GM20000 (cell line): ENCODE data around the gene TWSG1.
"Not testable (repeated sequence)": the region's sequence is repeated elsewhere in the genome, so short reads cannot be mapped to it uniquely, and the experiment has no call there.

Experiments used
- DNase-seq: peaks from one replicate; pipeline ENCODE4 v3.0.0; 2012; ENCODE audit warnings: low spot score
- TF ChIP-seq, protein P1 (sequence below): IDR thresholded peaks from 2 replicates; pipeline ENCODE4 v1.5.1; 2012; ENCODE audit warnings: mild to moderate bottlenecking, control low read depth; ENCODE audit errors: extremely low read depth, missing control alignments

Gene TWSG1

DNA sequence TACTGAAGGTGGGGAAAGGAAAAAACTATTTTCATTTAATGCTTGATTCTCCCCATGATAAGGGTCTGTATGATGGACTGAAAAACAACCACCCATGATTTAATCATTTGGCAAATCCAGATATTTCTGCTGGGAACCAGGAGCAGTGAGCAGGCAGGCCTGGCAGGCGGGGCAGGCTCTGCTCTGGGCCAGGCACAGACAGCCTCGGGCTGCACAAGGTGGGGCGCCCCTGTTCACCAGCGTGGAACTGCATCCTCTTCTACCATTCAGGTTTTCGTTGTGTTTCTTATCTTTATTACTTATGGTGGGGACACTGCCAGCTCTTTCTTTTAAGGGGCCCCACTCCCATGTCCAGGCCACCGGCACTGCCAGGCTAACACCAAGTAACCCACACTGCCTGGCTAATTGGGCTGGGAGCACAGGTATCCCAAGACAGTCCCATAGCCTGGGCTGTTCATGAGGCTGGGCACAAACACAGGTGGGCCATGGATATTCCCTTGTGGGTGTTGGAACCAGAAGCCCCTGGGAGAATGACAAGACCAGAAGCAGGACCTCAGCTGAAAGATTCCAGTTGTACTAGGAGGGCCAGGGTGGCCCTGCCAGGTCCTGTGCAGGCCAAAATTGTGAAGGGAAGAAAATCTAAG lies 83.6 kb downstream of the TWSG1 start:
- TF ChIP-seq, protein P1, sequence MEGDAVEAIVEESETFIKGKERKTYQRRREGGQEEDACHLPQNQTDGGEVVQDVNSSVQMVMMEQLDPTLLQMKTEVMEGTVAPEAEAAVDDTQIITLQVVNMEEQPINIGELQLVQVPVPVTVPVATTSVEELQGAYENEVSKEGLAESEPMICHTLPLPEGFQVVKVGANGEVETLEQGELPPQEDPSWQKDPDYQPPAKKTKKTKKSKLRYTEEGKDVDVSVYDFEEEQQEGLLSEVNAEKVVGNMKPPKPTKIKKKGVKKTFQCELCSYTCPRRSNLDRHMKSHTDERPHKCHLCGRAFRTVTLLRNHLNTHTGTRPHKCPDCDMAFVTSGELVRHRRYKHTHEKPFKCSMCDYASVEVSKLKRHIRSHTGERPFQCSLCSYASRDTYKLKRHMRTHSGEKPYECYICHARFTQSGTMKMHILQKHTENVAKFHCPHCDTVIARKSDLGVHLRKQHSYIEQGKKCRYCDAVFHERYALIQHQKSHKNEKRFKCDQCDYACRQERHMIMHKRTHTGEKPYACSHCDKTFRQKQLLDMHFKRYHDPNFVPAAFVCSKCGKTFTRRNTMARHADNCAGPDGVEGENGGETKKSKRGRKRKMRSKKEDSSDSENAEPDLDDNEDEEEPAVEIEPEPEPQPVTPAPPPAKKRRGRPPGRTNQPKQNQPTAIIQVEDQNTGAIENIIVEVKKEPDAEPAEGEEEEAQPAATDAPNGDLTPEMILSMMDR: no peak
- no peak for DNase-seq

- DNase-seq: no peak
- TF ChIP-seq, protein P1: no peak
Measured at GRCh38 chr18:9419956-9420631, 85.5 kb downstream of the TWSG1 start.

DNA sequence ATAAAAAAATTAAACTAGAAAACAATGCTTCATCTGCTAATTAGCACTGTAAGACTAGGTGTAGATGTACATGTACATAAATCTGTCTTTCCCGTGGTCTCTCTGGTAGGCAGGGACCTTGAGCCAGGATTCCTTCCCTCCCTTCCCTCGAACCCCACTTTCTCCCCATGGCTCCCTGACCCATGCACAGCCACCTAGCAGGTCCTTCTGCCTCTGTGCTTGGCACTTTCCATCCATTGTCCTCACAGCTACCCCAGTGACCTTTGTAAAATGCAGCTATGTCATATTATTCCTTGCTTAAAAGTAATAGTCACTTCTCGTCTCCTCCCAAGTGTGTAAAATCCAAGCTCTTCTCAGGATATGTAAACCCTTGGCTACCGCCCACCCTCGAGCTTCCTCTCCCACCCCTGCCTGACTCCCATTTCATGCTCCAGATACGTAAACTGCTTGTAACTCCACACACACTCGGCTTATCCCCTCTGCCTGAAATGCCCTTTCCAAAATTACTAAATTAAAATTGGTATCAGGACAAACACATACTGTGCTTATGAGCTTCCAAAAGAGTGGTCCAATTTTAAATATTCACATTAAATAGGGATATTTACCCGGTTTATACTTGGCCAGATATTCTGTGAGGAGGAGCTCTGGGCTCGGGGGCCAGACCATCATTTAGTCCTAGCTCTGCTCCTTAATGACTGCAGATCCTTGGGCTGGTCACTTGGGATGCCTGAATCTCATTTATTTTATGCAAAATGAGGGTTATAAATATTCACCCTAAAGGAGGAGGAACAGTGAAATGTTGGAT lies 86.7 kb downstream of the TWSG1 start:
- TF ChIP-seq, protein P1: no peak

DNA sequence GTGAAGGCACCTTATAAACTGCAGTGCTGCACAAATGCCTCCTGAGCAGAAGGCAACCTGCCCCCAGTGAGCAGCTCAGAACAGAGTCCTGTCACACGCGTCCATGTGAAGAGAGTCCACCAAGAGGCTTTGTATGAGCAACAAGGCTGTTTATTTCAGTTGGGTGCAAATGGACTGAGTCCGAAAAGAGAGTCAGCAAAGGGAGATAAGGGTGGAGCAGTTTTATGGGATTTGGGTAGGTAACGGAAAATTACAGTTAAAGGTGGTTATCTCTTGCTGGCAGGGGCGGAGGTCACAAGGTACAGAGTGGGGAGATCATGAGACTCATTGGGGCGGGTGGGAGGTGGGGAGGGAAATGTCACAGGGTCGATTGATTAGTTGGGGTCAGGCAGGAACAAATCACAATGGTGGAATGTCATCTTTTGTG lies 87.3 kb downstream of the TWSG1 start:
- TF ChIP-seq, protein P1: no peak
- DNase-seq: no peak

More for the DNA sequence above, 86.7 kb downstream of the TWSG1 start:
- no peak for DNase-seq

DNA sequence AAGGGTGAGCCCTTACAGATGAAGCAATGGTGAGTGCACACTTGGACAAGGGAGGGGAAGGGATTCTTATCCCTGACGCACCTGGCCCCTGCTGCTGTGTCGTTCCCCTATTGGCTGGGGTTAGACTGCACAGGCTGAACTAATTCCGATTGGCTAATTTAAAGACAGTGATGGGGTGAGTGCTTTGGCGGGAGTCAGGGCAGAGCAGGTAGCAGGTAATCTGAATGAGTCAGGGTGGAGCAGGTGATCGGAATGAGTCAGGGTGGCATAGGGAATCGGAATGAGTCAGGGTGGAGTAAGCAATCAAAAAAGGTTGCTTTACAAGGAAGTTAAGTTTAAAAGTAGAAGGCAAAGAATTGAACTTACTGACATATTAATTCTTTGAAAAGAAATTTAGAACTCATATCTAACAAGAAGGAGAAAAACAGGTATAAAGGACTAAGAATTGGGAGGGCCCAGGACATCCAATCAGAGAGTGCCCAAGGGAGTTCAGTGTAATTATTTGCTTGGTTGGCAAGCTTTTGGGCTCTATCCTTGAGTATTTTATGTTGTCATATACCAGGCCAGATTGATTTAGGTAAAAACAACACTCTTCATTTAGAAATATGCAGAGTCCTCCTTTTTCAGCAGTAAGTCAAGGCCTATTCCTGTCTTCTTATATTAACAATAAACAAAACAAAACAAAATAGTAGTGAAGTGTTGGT lies 88.4 kb downstream of the TWSG1 start:
- no peak for DNase-seq
- TF ChIP-seq, protein P1: no peak

GRCh38 chr18:9423648-9424047 lies 89.1 kb downstream of the TWSG1 start:
- not testable (repeated sequence) for DNase-seq

- not testable (repeated sequence) for DNase-seq
Measured at GRCh38 chr18:9424235-9424634, 89.7 kb downstream of the TWSG1 start.

- TF ChIP-seq, protein P1: no peak
- no peak for DNase-seq
Measured at GRCh38 chr18:9426753-9427152, 92.2 kb downstream of the TWSG1 start.
